HUES64 (cell line): ENCODE results near the gene SAP30BP.

Experiments
- H3K27ac ChIP-seq: 2 replicates; pipeline ENCODE4 v1.7.0; 2013; ENCODE audit warnings: low read depth, low read length, inconsistent platforms
- H3K27me3 ChIP-seq: 2 replicates; pipeline ENCODE4 v1.6.1; 2013; ENCODE audit warnings: mild to moderate bottlenecking, low read length; ENCODE audit not compliant: insufficient read depth
- H3K36me3 ChIP-seq: 2 replicates; pipeline ENCODE4 v1.6.1; 2013; ENCODE audit warnings: mild to moderate bottlenecking, low read length; ENCODE audit not compliant: insufficient read depth
- H3K4me1 ChIP-seq: 2 replicates; pipeline ENCODE4 v1.6.1; 2013; ENCODE audit warnings: mild to moderate bottlenecking, low read length, moderate library complexity; ENCODE audit not compliant: insufficient read depth
- H3K4me3 ChIP-seq: 2 replicates; pipeline ENCODE4 v1.5.1; 2013; ENCODE audit warnings: mild to moderate bottlenecking, low read length, moderate library complexity
- H3K9ac ChIP-seq: 2 replicates; pipeline ENCODE4 v1.6.1; 2013; ENCODE audit warnings: mild to moderate bottlenecking, low read depth, low read length
- H3K9me3 ChIP-seq: 2 replicates; pipeline ENCODE4 v1.6.1; 2013; ENCODE audit warnings: low read depth, low read length; ENCODE audit not compliant: insufficient read depth
- WGBS: fragments of 150-250, 120-280 bp; methylation state at CpG from one replicate; pipeline ENCODE4 v1.1.7; 2013; ENCODE audit warnings: missing lambda C conversion rate; 5-methylcytosine and 5-hydroxymethylcytosine counted together

SAP30BP gene

GRCh38 chr17:75626496-75627038, 40.6 kb upstream of the SAP30BP start:
- H3K4me3 ChIP-seq, result no peak overlapping the region
- no peaks in the 10 kb centered on the region for H3K27me3 ChIP-seq
- no peaks in the 10 kb centered on the region for H3K4me1 ChIP-seq
- H3K36me3 ChIP-seq, result no peaks in the 10 kb centered on the region; the same call in 1 of the 2 replicates
- no peaks in the 10 kb centered on the region for H3K9me3 ChIP-seq
- WGBS, result 95% methylated on average over 11 of the region's 11 CpGs
- H3K9ac ChIP-seq, result no peak overlapping the region
- H3K27ac ChIP-seq, result no peak overlapping the region

- H3K9ac ChIP-seq, result no peak overlapping the region
- H3K4me3 ChIP-seq, result no peak overlapping the region
- no peak overlapping the region for H3K27ac ChIP-seq
- no peaks in the 10 kb centered on the region for H3K4me1 ChIP-seq
- WGBS, result 94% methylated on average over 10 of the region's 10 CpGs
- H3K27me3 ChIP-seq, result no peaks in the 10 kb centered on the region
- no peaks in the 10 kb centered on the region for H3K9me3 ChIP-seq
- no peaks in the 10 kb centered on the region; the same call in 1 of the 2 replicates for H3K36me3 ChIP-seq
These were observed 40.0 kb upstream of the SAP30BP start for GRCh38 chr17:75627094-75627493.

- no peaks in the 10 kb centered on the region for H3K27me3 ChIP-seq
- no peak overlapping the region for H3K9ac ChIP-seq
- 92% methylated on average over 6 of the region's 6 CpGs for WGBS
- H3K4me1 ChIP-seq, result peaks cover 4% of the 10 kb centered on the region; the same call in 1 of the 2 replicates
- H3K27ac ChIP-seq, result no peak overlapping the region
- H3K36me3 ChIP-seq, result no peaks in the 10 kb centered on the region; the same call in 1 of the 2 replicates
- no peaks in the 10 kb centered on the region for H3K9me3 ChIP-seq
- no peak overlapping the region for H3K4me3 ChIP-seq
These were observed 38.7 kb upstream of the SAP30BP start for GRCh38 chr17:75628425-75628824.

DNA sequence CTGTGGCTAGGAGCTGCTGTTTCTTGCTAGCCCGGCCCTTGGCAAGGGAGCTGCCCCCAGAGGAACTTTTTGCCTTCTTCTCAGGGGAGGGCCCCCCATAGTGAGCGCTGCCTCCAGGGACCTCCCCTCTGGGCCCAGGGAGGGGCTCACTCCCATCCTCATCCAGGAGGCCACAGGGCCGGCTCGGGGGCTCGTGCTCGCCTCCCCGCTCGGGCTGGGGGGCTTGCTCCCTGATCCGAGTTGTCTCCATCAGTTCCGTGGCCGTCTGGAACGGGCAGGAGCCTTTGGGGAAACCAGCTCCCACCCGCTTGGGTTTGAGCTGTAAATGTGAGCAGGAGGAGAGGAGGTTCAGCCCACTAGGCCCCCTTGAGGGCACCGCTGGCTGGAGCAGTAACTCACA, 38.0 kb upstream of the SAP30BP start:
- WGBS, result 88% methylated on average over 14 of the region's 14 CpGs
- H3K36me3 ChIP-seq, result no peaks in the 10 kb centered on the region; the same call in 1 of the 2 replicates
- peaks cover 7% of the 10 kb centered on the region; the same call in 1 of the 2 replicates for H3K4me1 ChIP-seq
- H3K4me3 ChIP-seq, result no peak overlapping the region
- H3K9ac ChIP-seq, result no peak overlapping the region
- H3K9me3 ChIP-seq, result no peaks in the 10 kb centered on the region
- no peak overlapping the region for H3K27ac ChIP-seq
- no peaks in the 10 kb centered on the region for H3K27me3 ChIP-seq

DNA sequence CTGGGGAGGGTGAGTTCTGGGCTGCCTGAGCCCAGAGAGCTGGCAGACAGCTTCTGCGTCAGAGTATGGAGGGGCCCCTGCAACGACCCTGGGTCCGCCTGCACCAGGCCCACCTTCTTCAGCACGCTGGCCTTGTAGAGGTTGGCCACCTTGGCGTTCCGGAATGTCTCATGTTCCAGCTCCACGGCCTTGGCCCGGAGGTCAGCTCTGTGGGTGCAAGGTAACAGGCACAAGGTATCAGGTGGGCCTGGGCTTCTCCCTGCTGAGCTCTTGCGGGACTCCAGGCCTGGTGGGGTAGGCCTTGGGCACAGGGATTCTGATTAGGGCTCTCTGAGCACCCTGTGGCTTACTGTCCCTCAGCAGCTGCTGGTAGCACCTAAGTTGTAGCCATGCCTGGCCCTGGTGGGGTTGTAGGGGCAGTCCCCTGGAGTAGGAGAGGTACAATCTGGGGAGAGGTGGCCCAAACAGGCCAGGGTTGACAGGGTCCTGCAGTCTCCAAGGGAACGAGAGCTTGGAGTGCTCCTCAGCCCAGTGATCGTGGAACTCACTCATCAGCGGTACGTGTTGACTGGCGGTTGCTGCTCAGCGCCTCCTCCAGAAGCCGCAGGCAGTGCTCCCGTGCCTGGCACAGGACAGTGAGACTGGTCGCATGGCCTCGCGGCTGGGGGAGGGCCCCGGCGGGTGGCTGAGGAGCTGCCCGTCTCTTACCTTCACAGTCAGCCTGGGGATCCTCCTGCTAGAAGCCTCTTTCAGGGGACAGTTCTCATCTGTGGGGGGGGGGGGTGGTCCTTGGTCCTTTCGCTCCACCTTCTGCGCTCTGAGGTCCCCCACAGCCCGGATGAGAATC, 36.8 kb upstream of the SAP30BP start:
- WGBS, result 89% methylated on average over 26 of the region's 26 CpGs
- no peak overlapping the region for H3K4me3 ChIP-seq
- no peak overlapping the region for H3K9ac ChIP-seq
- H3K27ac ChIP-seq, result no peak overlapping the region
- H3K36me3 ChIP-seq, result no peaks in the 10 kb centered on the region; the same call in 1 of the 2 replicates
- H3K4me1 ChIP-seq, result peaks cover 7% of the 10 kb centered on the region; the same call in 1 of the 2 replicates
- no peaks in the 10 kb centered on the region for H3K27me3 ChIP-seq
- no peaks in the 10 kb centered on the region for H3K9me3 ChIP-seq

- Histone ChIP-seq H3K27me3 (no peaks in the 10 kb centered on the region), H3K4me1 (peaks cover 7% of the 10 kb centered on the region; the same call in 1 of the 2 replicates), H3K9ac (no peak overlapping the region), H3K36me3 (no peaks in the 10 kb centered on the region; the same call in 1 of the 2 replicates), H3K4me3 (no peak overlapping the region), H3K9me3 (no peaks in the 10 kb centered on the region), H3K27ac (no peak overlapping the region)
- 96% methylated on average over 27 of the region's 27 CpGs for WGBS
These were observed 35.8 kb upstream of the SAP30BP start for GRCh38 chr17:75631353-75631752.

- Histone ChIP-seq H3K36me3 (no peaks in the 10 kb centered on the region; the same call in 1 of the 2 replicates), H3K4me1 (peaks cover 7% of the 10 kb centered on the region; the same call in 1 of the 2 replicates), H3K27me3 (no peaks in the 10 kb centered on the region), H3K27ac (no peak overlapping the region), H3K9me3 (no peaks in the 10 kb centered on the region), H3K9ac (no peak overlapping the region), H3K4me3 (no peak overlapping the region)
- 84% methylated on average over 12 of the region's 12 CpGs for WGBS
These were observed 34.7 kb upstream of the SAP30BP start for GRCh38 chr17:75632428-75632827.

- H3K9me3 ChIP-seq, result no peaks in the 10 kb centered on the region
- WGBS, result 24% methylated on average over 19 of the region's 19 CpGs
- no peak within 1 kb of the TSS; the same call in 1 of the 2 replicates for H3K27ac ChIP-seq
- peaks cover 7% of the 10 kb centered on the region; the same call in 1 of the 2 replicates for H3K4me1 ChIP-seq
- H3K27me3 ChIP-seq, result no peaks in the 10 kb centered on the region
- no peak within 1 kb of the TSS for H3K9ac ChIP-seq
- no peaks in the 10 kb centered on the region; the same call in 1 of the 2 replicates for H3K36me3 ChIP-seq
- H3K4me3 ChIP-seq, result no peak within 1 kb of the TSS
These were observed 34.2 kb upstream of the SAP30BP start, which contains the start of gene SMIM5 for GRCh38 chr17:75632863-75633485. TSS of gene SMIM5 (plus strand) at chr17:75633434. CDS start at chr17:75640202, 6,768 bp downstream.

- Histone ChIP-seq H3K9me3 (no peaks in the 10 kb centered on the region), H3K4me3 (no peak overlapping the region), H3K9ac (no peak overlapping the region), H3K4me1 (peaks cover 7% of the 10 kb centered on the region; the same call in 1 of the 2 replicates), H3K27me3 (no peaks in the 10 kb centered on the region), H3K27ac (no peak overlapping the region; the same call in 1 of the 2 replicates), H3K36me3 (no peaks in the 10 kb centered on the region; the same call in 1 of the 2 replicates)
- WGBS, result 22% methylated on average over 27 of the region's 27 CpGs
These were observed 33.4 kb upstream of the SAP30BP start for GRCh38 chr17:75633486-75634375.

GRCh38 chr17:75634376-75634740, 32.8 kb upstream of the SAP30BP start:
- 74% methylated on average over 9 of the region's 9 CpGs for WGBS
- H3K9ac ChIP-seq, result no peak overlapping the region

More at GRCh38 chr17:75634376-75634740, 32.8 kb upstream of the SAP30BP start:
- no peaks in the 10 kb centered on the region; the same call in 1 of the 2 replicates for H3K36me3 ChIP-seq
- H3K4me1 ChIP-seq, result peaks cover 7% of the 10 kb centered on the region; the same call in 1 of the 2 replicates
- H3K4me3 ChIP-seq, result no peak overlapping the region
- no peak overlapping the region for H3K27ac ChIP-seq
- no peaks in the 10 kb centered on the region for H3K27me3 ChIP-seq
- H3K9me3 ChIP-seq, result no peaks in the 10 kb centered on the region
